ENCODE measurements around the gene SLC25A30.
"Not testable (repeated sequence)": the region's sequence is repeated elsewhere in the genome, so short reads cannot be mapped to it uniquely, and the experiment has no call there.

Gene SLC25A30

DNA sequence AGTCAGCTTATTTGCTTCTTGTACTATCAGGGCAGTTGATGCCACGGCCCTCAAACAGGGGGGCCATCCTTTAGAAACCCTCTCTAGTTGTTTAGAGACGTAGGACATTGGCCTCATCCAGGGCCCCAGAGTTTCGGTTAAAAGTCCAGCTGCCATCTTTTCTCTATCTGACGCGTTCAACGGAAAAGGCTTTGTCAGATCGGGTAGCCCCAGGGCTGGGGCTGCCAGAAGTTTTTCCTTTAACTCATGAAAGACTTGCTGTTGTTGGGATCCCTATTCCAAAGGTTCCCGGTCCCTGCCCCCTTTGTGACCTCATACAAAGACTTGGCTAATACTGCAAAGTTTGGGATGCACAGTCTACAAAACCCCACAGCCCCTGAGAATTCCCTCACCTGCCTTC is 39.4 kb downstream of the SLC25A30 start:
- not testable (repeated sequence) for H3K9me3 ChIP-seq (ENCODE audit: control insufficient read depth, insufficient read depth, low read length); H3K36me3 ChIP-seq (ENCODE audit: control insufficient read depth, insufficient read depth, low read length); H3K9ac ChIP-seq (ENCODE audit: low read depth, low read length); H3K27me3 ChIP-seq (ENCODE audit: control insufficient read depth, insufficient read depth, low read length); H3K27ac ChIP-seq (ENCODE audit: low read depth, low read length); H3K4me1 ChIP-seq (ENCODE audit: control insufficient read depth, insufficient read depth, low read length); H3K4me3 ChIP-seq (ENCODE audit: low read depth, low read length)

DNA sequence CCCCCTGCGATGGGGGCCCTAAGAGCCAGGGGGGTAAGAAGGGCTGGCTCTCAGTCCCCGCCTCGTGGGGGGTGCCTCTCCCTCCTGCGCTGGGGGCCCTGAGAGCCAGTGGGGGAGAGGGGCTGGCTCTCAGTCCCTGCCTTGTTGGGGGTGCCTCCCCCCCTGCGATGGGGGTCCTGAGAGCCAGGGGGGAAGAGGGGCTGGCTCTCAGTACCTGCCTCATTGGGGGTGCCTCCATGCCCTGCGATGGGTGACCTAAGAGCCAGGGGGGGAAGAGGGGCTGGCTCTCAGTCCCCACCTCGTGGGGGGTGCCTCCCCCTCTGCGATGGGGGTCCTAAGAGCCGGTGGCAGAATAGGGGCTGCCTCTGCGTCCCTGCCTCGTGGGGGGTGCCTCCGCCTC is 40.9 kb downstream of the SLC25A30 start:
- not testable (repeated sequence) for H3K4me3 ChIP-seq (ENCODE audit: low read depth, low read length); H3K9ac ChIP-seq (ENCODE audit: low read depth, low read length); H3K9me3 ChIP-seq (ENCODE audit: control insufficient read depth, insufficient read depth, low read length); H3K27me3 ChIP-seq (ENCODE audit: control insufficient read depth, insufficient read depth, low read length); H3K4me1 ChIP-seq (ENCODE audit: control insufficient read depth, insufficient read depth, low read length); H3K27ac ChIP-seq (ENCODE audit: low read depth, low read length); H3K36me3 ChIP-seq (ENCODE audit: control insufficient read depth, insufficient read depth, low read length)

GRCh38 chr13:45376651-45377050 is 41.5 kb downstream of the SLC25A30 start:
- H3K27me3 ChIP-seq (ENCODE audit: control insufficient read depth, insufficient read depth, low read length); H3K36me3 ChIP-seq (ENCODE audit: control insufficient read depth, insufficient read depth, low read length); H3K4me3 ChIP-seq (ENCODE audit: low read depth, low read length); H3K9ac ChIP-seq (ENCODE audit: low read depth, low read length); H3K9me3 ChIP-seq (ENCODE audit: control insufficient read depth, insufficient read depth, low read length); H3K27ac ChIP-seq (ENCODE audit: low read depth, low read length); H3K4me1 ChIP-seq (ENCODE audit: control insufficient read depth, insufficient read depth, low read length): not testable (repeated sequence)

DNA sequence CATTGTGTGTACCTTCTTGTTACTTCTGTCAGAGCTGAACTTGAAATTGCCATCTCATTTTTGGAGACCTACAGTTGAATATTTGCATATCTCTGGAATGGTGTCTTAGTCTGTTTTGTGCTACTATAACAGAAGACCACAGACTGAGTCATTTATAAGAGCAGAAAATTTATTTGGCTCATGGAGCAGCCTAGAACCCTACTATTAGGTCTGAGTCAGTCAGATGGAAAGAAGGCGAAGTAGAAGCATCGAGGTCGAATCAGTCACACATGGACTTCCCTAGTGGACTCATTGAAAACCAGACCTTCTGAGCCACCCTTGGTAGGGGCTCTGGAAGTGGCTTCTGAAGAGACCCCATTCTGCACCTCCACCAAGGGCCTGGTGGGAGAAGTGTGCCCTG is 43.3 kb downstream of the SLC25A30 start:
- Histone ChIP-seq H3K4me1 (ENCODE audit: control insufficient read depth, insufficient read depth, low read length) (peaks cover 3% of the 10 kb centered on the region; the same call in 1 of the 2 replicates), H3K4me3 (ENCODE audit: low read depth, low read length) (no peak overlapping the region), H3K9me3 (ENCODE audit: control insufficient read depth, insufficient read depth, low read length) (no peaks in the 10 kb centered on the region), H3K36me3 (ENCODE audit: control insufficient read depth, insufficient read depth, low read length) (no peaks in the 10 kb centered on the region), H3K27me3 (ENCODE audit: control insufficient read depth, insufficient read depth, low read length) (no peaks in the 10 kb centered on the region), H3K27ac (ENCODE audit: low read depth, low read length) (no peak overlapping the region), H3K9ac (ENCODE audit: low read depth, low read length) (no peak overlapping the region; the same call in 1 of the 2 replicates)

DNA sequence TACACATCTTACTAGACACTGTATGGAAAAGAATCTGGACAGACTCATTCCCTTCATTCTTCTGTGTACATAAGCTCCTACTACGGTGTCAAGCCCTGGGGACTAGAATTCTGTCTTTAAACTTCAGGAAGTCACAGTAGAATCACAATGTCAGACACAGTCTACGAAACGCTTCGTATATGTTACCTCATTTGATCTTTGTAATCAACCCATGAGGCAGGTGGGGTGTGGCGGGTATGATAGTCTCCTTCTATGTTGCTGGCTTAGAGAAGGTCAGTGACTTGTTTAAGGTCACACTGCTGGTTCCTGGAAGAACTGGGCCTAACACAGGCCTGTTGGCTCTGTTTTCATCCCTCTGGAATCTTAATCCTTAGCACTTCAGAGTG is 45.0 kb downstream of the SLC25A30 start:
- Histone ChIP-seq H3K4me1 (ENCODE audit: control insufficient read depth, insufficient read depth, low read length) (peaks cover 3% of the 10 kb centered on the region; the same call in 1 of the 2 replicates), H3K27ac (ENCODE audit: low read depth, low read length) (no peak overlapping the region), H3K9ac (ENCODE audit: low read depth, low read length) (no peak overlapping the region), H3K36me3 (ENCODE audit: control insufficient read depth, insufficient read depth, low read length) (no peaks in the 10 kb centered on the region), H3K9me3 (ENCODE audit: control insufficient read depth, insufficient read depth, low read length) (no peaks in the 10 kb centered on the region), H3K27me3 (ENCODE audit: control insufficient read depth, insufficient read depth, low read length) (no peaks in the 10 kb centered on the region), H3K4me3 (ENCODE audit: low read depth, low read length) (no peak overlapping the region)

DNA sequence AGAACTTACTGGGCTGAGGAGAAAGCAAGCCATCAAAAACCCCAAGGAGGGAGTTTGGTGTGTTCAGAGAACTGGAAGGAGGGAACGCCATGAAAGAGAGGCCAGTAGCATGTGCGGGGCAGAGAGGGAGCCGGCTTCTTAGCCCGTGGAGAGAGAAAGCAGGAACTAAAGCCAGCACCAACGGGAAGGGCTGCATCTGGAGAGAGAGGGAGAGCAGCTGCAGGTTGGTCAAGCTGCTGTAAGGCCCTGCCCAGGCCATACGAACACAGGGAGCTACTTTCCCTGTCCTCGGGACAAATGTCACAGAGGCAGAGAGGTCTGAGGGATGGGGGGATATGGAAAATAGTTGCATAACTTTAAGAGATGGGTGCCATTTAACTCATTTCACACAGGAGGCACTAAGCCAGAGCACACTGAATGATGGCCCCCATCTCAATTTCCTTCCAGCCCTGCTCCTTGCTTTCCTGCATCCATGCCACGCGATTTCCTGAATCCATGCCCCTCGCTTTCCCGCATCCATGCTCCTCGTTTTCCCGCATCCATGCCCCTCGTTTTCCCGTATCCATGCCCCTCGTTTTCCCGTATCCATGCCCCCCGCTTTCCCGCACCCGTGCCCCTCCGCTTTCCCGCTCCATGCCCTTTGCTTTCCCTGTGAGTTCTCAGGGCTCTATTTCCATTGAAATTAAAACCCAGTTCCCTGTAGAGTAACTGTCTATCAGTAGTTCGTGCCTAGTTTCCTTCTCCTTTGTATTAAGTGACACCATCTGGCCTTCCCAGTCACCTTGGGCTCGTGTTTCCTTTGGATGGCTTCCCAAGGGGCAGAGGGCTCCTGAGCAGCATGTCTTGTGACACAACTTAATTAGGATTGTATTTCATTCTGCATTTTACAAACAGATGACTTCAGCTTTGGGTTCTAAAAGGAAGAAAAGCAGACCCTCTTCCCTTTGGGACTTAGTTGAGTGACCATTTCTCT is 45.7 kb downstream of the SLC25A30 start:
- Histone ChIP-seq H3K9ac (ENCODE audit: low read depth, low read length) (no peak overlapping the region), H3K27ac (ENCODE audit: low read depth, low read length) (no peak overlapping the region), H3K4me1 (ENCODE audit: control insufficient read depth, insufficient read depth, low read length) (peaks cover 3% of the 10 kb centered on the region; the same call in 1 of the 2 replicates), H3K4me3 (ENCODE audit: low read depth, low read length) (no peak overlapping the region), H3K9me3 (ENCODE audit: control insufficient read depth, insufficient read depth, low read length) (no peaks in the 10 kb centered on the region), H3K27me3 (ENCODE audit: control insufficient read depth, insufficient read depth, low read length) (no peaks in the 10 kb centered on the region), H3K36me3 (ENCODE audit: control insufficient read depth, insufficient read depth, low read length) (no peaks in the 10 kb centered on the region)

DNA sequence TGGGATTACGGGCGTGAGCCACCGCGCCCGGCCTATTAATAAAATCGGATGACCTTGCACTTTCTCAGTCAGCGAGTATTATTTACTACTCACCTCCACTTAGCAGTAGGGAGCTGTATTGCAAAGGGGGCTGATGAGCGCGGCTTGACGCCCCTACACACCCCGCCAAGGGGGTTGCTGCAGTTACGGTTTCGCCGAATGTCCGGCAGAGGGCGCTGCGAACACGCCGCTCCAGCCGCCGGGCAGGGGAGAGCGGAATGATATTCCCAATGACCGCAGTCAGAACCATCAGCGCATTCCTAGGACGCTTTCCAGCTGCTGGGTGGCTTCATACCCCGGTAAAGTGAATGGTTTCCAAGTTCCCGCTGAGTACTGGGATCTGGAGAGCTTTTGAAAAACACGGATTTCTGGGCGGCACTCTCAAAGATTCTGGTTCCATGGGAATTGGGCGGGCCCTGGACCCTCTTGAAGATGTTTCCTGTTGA is 47.2 kb downstream of the SLC25A30 start:
- H3K36me3 ChIP-seq (ENCODE audit: control insufficient read depth, insufficient read depth, low read length), result no peaks in the 10 kb centered on the region
- H3K27ac ChIP-seq (ENCODE audit: low read depth, low read length), result no peak overlapping the region
- H3K27me3 ChIP-seq (ENCODE audit: control insufficient read depth, insufficient read depth, low read length), result no peaks in the 10 kb centered on the region
- peaks cover 3% of the 10 kb centered on the region; the same call in 1 of the 2 replicates for H3K4me1 ChIP-seq (ENCODE audit: control insufficient read depth, insufficient read depth, low read length)
- H3K9ac ChIP-seq (ENCODE audit: low read depth, low read length), result no peak overlapping the region
- H3K4me3 ChIP-seq (ENCODE audit: low read depth, low read length), result no peak overlapping the region
- H3K9me3 ChIP-seq (ENCODE audit: control insufficient read depth, insufficient read depth, low read length), result no peaks in the 10 kb centered on the region

DNA sequence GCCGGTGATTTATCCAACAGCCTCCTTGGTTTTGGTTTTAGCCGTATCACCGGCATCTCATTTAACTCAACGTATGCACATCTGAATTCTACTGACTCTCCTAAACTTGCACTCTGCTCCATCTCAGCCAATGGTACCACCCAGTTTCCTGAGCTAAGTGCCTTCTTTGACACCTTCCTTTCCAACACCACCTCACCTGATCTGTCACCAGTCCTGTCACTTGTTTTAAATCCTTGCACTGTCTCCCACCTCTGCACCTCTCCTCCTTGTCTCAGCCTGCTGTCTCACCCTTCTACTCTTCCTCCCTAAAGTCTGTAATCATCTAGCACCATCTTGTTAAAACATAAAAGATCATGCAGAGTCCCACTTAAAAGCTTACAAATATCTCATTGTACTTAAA is 49.1 kb downstream of the SLC25A30 start:
- Histone ChIP-seq H3K27ac (ENCODE audit: low read depth, low read length) (no peak overlapping the region), H3K27me3 (ENCODE audit: control insufficient read depth, insufficient read depth, low read length) (no peaks in the 10 kb centered on the region), H3K9ac (ENCODE audit: low read depth, low read length) (no peak overlapping the region), H3K4me3 (ENCODE audit: low read depth, low read length) (no peak overlapping the region), H3K9me3 (ENCODE audit: control insufficient read depth, insufficient read depth, low read length) (no peaks in the 10 kb centered on the region), H3K36me3 (ENCODE audit: control insufficient read depth, insufficient read depth, low read length) (no peaks in the 10 kb centered on the region), H3K4me1 (ENCODE audit: control insufficient read depth, insufficient read depth, low read length) (peaks cover 3% of the 10 kb centered on the region; the same call in 1 of the 2 replicates)

DNA sequence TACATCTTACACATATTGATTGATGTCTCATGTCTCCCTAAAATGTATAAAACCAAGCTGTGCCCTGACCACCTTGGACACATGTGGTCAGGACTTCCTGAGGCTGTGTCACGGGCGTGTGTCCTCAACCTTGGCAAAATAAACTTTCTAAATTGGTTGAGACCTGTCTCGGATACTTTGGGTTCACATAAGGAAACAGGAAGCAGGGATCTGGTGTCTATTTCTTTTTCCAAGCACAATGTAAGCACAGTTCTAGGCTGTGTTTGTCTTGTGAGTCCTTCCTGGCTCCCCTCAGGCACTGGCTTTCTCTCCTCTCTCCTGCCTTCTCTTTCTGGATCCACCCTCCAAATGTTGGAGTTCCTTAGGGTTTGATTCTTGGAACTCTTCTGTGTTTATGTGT is 49.6 kb downstream of the SLC25A30 start:
- Histone ChIP-seq H3K4me3 (ENCODE audit: low read depth, low read length) (no peak overlapping the region), H3K27ac (ENCODE audit: low read depth, low read length) (no peak overlapping the region), H3K9ac (ENCODE audit: low read depth, low read length) (no peak overlapping the region), H3K36me3 (ENCODE audit: control insufficient read depth, insufficient read depth, low read length) (no peaks in the 10 kb centered on the region), H3K4me1 (ENCODE audit: control insufficient read depth, insufficient read depth, low read length) (peaks cover 3% of the 10 kb centered on the region; the same call in 1 of the 2 replicates), H3K27me3 (ENCODE audit: control insufficient read depth, insufficient read depth, low read length) (no peaks in the 10 kb centered on the region), H3K9me3 (ENCODE audit: control insufficient read depth, insufficient read depth, low read length) (no peaks in the 10 kb centered on the region)

DNA sequence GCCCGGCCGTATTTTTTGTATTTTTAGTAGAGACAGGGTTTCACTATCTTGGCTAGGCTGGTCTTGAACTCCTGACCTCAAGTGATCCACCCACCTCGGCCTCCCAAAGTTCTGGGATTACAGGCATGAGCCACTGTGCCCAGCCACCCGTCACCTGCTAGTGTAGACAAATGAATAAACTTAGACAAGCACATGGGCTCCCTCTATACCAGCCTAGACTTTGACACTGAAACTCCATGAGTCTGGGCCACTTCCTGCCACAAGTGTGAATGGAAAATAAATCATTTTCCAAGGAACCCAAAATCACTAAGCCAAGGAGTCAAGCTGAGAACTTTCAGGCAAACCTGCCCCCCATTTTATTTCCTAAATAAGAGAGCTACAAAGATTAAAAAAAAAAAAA is 50.2 kb downstream of the SLC25A30 start:
- no peak overlapping the region for H3K27ac ChIP-seq (ENCODE audit: low read depth, low read length)

GRCh38 chr13:45367358-45367757 is 50.8 kb downstream of the SLC25A30 start:
- Histone ChIP-seq H3K9ac (ENCODE audit: low read depth, low read length) (no peak overlapping the region; the same call in 1 of the 2 replicates), H3K36me3 (ENCODE audit: control insufficient read depth, insufficient read depth, low read length) (no peaks in the 10 kb centered on the region), H3K9me3 (ENCODE audit: control insufficient read depth, insufficient read depth, low read length) (no peaks in the 10 kb centered on the region), H3K4me1 (ENCODE audit: control insufficient read depth, insufficient read depth, low read length) (peaks cover 6% of the 10 kb centered on the region; the same call in 1 of the 2 replicates), H3K27ac (ENCODE audit: low read depth, low read length) (peak overlapping the region; percentile 35), H3K27me3 (ENCODE audit: control insufficient read depth, insufficient read depth, low read length) (no peaks in the 10 kb centered on the region), H3K4me3 (ENCODE audit: low read depth, low read length) (no peak overlapping the region)

More for the DNA sequence above, 50.2 kb downstream of the SLC25A30 start:
- Histone ChIP-seq H3K36me3 (ENCODE audit: control insufficient read depth, insufficient read depth, low read length) (no peaks in the 10 kb centered on the region), H3K9ac (ENCODE audit: low read depth, low read length) (no peak overlapping the region), H3K27me3 (ENCODE audit: control insufficient read depth, insufficient read depth, low read length) (no peaks in the 10 kb centered on the region), H3K4me3 (ENCODE audit: low read depth, low read length) (no peak overlapping the region), H3K9me3 (ENCODE audit: control insufficient read depth, insufficient read depth, low read length) (no peaks in the 10 kb centered on the region), H3K4me1 (ENCODE audit: control insufficient read depth, insufficient read depth, low read length) (peaks cover 5% of the 10 kb centered on the region; the same call in 1 of the 2 replicates)
